HepG2 (cell line): Measurements from ENCODE around the gene SCAF4. TPM values are rescaled to one million over a fixed set of nuclear protein-coding genes. Genes with fewer than 3 reads are reported as not detected.

Source experiments
- ATAC-seq: fragments of 200-7000 bp; cut with Tn5 transposase; 3 replicates; pipeline ENCODE4 v1.9.1; 2020; ENCODE audit warnings: mild to moderate bottlenecking, moderate library complexity
- BruUV-seq: library from RNA; stranded (reverse); fragments of 400-500 nt; replicated peaks from 2 replicates; lab custom pipeline; 2021; lab: Mats Ljungman, UMichigan
- CTCF ChIA-PET: fragments of 300-600 bp; formaldehyde crosslinking; extraction: SDS; loops from one replicate; lab custom pipeline; 2021; ENCODE audit warnings: low total read pairs, inconsistent platforms, low intra/inter-chr PET ratio; lab: Yijun Ruan, JAX
- POLR2A ChIA-PET: fragments of 350-600 bp; sonication (Branson Sonifier 250); formaldehyde crosslinking; loops from one replicate; lab custom pipeline; 2020; ENCODE audit warnings: antibody characterized with exemption, inconsistent platforms; lab: Yijun Ruan, JAX
- DNase-seq: peaks from one replicate; pipeline ENCODE4 v3.0.0-alpha.2; 2015; ENCODE audit warnings: low spot score
- FAIRE-seq: peaks from 3 replicates; lab custom pipeline; 2011; peaks lifted over from hg19 to GRCh38; lab: Jason Lieb, UNC
- H2AFZ ChIP-seq: one replicate; pipeline ENCODE4 v1.6.1; 2011; ENCODE audit warnings: low read length, inconsistent platforms
- H3K27ac ChIP-seq: fragments of 300-600 bp; 3 replicates; pipeline ENCODE4 v1.8.0; 2011; ENCODE audit warnings: mixed run types, mild to moderate bottlenecking, mixed read lengths, low read length, inconsistent platforms; ENCODE audit not compliant: insufficient read depth; ENCODE audit errors: extremely low read length
- H3K27me3 ChIP-seq, 2 experiments: fragments of 200-600 bp in 1 of 2; 2 replicates in 1 of 2; 3 replicates in 1 of 2; pipeline versions ENCODE4 v1.6.0 to v1.8.0; 2011; ENCODE audit warnings: low read length in 2 of 2, mild to moderate bottlenecking in 2 of 2, moderate library complexity in 2 of 2, inconsistent platforms in 1 of 2; ENCODE audit not compliant: insufficient read depth in 2 of 2, control insufficient read depth in 1 of 2
- H3K36me3 ChIP-seq, 2 experiments: fragments of 200-600 bp in 1 of 2; replicated peaks in 1 of 2; 2 replicates in 1 of 2; 3 replicates in 1 of 2; pipeline versions ENCODE4 v1.5.1 to v1.8.0; 2011; ENCODE audit warnings: low read length in 2 of 2, inconsistent platforms in 1 of 2; ENCODE audit not compliant: insufficient read depth in 2 of 2, control insufficient read depth in 1 of 2
- H3K4me1 ChIP-seq: 2 replicates; pipeline ENCODE4 v1.5.1; 2012; ENCODE audit warnings: low read length, inconsistent platforms; ENCODE audit not compliant: insufficient read depth
- H3K4me2 ChIP-seq: 2 replicates; pipeline ENCODE4 v1.6.0; 2011; ENCODE audit warnings: low read depth, low read length, inconsistent platforms
- H3K4me3 ChIP-seq, 3 experiments: fragments of 200-600 bp in 1 of 3; sonication (generic), shearing (Covaris generic) in 1 of 3; replicated peaks in 1 of 3; 2 replicates each; pipeline ENCODE4 v1.5.1; 2011 to 2016; ENCODE audit warnings: low read length in 3 of 3, inconsistent platforms in 2 of 3, low read depth in 2 of 3, mild to moderate bottlenecking in 2 of 3, control low read depth in 1 of 3, mixed read lengths in 1 of 3; ENCODE audit not compliant: insufficient read depth in 1 of 3
- H3K79me2 ChIP-seq: one replicate; pipeline ENCODE4 v1.6.1; 2011; ENCODE audit warnings: low read length, inconsistent platforms; ENCODE audit not compliant: insufficient read depth
- H3K9ac ChIP-seq: 2 replicates; pipeline ENCODE4 v1.6.0; 2011; ENCODE audit warnings: mild to moderate bottlenecking, low read depth, low read length, inconsistent platforms; ENCODE audit not compliant: insufficient read depth
- H3K9me3 ChIP-seq: 2 replicates; pipeline ENCODE4 v1.5.1; 2012; ENCODE audit warnings: mild to moderate bottlenecking, low read length
- H4K20me1 ChIP-seq: 2 replicates; pipeline ENCODE4 v1.6.0; 2011; ENCODE audit warnings: inconsistent platforms, mild to moderate bottlenecking, low read length, moderate library complexity; ENCODE audit not compliant: insufficient read depth
- AKAP8 ChIP-seq: sonication (generic); formaldehyde crosslinking; IDR thresholded peaks from 2 replicates; pipeline ENCODE4 v1.5.1; 2020; ENCODE audit warnings: mild to moderate bottlenecking, missing genetic modification reagents
- ARHGAP35 ChIP-seq: sonication (generic); formaldehyde crosslinking; IDR thresholded peaks from 2 replicates; pipeline ENCODE4 v1.9.0; 2022; ENCODE audit warnings: mild to moderate bottlenecking, inconsistent platforms, moderate library complexity, missing genetic modification reagents, borderline replicate concordance
- ATAD3A ChIP-seq: sonication (generic); formaldehyde crosslinking; IDR thresholded peaks from 2 replicates; pipeline ENCODE4 v1.4.0; 2020; ENCODE audit warnings: missing genetic modification reagents
- DMTF1 ChIP-seq: sonication (generic); formaldehyde crosslinking; IDR thresholded peaks from 2 replicates; pipeline ENCODE4 v1.4.0; 2020; ENCODE audit warnings: mild to moderate bottlenecking, missing genetic modification reagents
- GABPB1 ChIP-seq: IDR thresholded peaks from 2 replicates; pipeline ENCODE4 v1.6.1; 2016; ENCODE audit warnings: mild to moderate bottlenecking, missing genetic modification reagents, moderate library complexity, missing compliant biosample characterization
- HIVEP1 ChIP-seq: sonication (generic); formaldehyde crosslinking; IDR thresholded peaks from 2 replicates; pipeline ENCODE4 v1.4.0; 2020; ENCODE audit warnings: mild to moderate bottlenecking, missing genetic modification reagents
- IRF2 ChIP-seq: IDR thresholded peaks from 2 replicates; pipeline ENCODE4 v1.6.1; 2018; ENCODE audit warnings: missing genetic modification reagents, missing compliant biosample characterization
- JARID2 ChIP-seq: sonication (generic); formaldehyde crosslinking; IDR thresholded peaks from 2 replicates; pipeline ENCODE4 v1.8.1; 2023; ENCODE audit warnings: missing genetic modification reagents, inconsistent platforms; ENCODE audit not compliant: insufficient replicate concordance
- PPARG ChIP-seq: conservative IDR thresholded peaks from 2 replicates; pipeline ENCODE4 v1.6.1; 2016; ENCODE audit warnings: missing biosample characterization, missing genetic modification reagents
- RORA ChIP-seq: sonication (generic); formaldehyde crosslinking; IDR thresholded peaks from 2 replicates; pipeline ENCODE4 v1.5.0; 2020; ENCODE audit warnings: mild to moderate bottlenecking, missing genetic modification reagents, moderate library complexity
- TRAFD1 ChIP-seq: sonication (generic); formaldehyde crosslinking; IDR thresholded peaks from 2 replicates; pipeline ENCODE4 v1.5.1; 2020; ENCODE audit warnings: missing genetic modification reagents, mild to moderate bottlenecking, borderline replicate concordance
- ZBTB7B ChIP-seq: sonication (generic); formaldehyde crosslinking; IDR thresholded peaks from 2 replicates; pipeline ENCODE4 v1.4.0; 2020; ENCODE audit warnings: missing genetic modification reagents
- ZMYM4 ChIP-seq: sonication (generic); formaldehyde crosslinking; IDR thresholded peaks from 2 replicates; pipeline ENCODE4 v1.8.1; 2023; ENCODE audit warnings: mild to moderate bottlenecking, missing genetic modification reagents
- ZNF326 ChIP-seq: sonication (generic); formaldehyde crosslinking; IDR thresholded peaks from 2 replicates; pipeline ENCODE4 v1.4.0; 2020; ENCODE audit warnings: missing genetic modification reagents, borderline replicate concordance
- ZNF607 ChIP-seq: sonication (generic); formaldehyde crosslinking; IDR thresholded peaks from 2 replicates; pipeline ENCODE4 v1.5.1; 2020; ENCODE audit warnings: missing genetic modification reagents, mild to moderate bottlenecking, borderline replicate concordance
- ZNF746 ChIP-seq: sonication (generic); formaldehyde crosslinking; IDR thresholded peaks from 2 replicates; pipeline ENCODE4 v1.8.0; 2022; ENCODE audit warnings: mild to moderate bottlenecking, missing genetic modification reagents
- ZNF816 ChIP-seq: sonication (generic); formaldehyde crosslinking; IDR thresholded peaks from 2 replicates; pipeline ENCODE4 v1.8.0; 2022; ENCODE audit warnings: missing genetic modification reagents, mild to moderate bottlenecking, borderline replicate concordance
- ZNF841 ChIP-seq: sonication (generic); formaldehyde crosslinking; IDR thresholded peaks from 2 replicates; pipeline ENCODE4 v1.8.1; 2023; ENCODE audit warnings: missing genetic modification reagents, borderline replicate concordance
- WGBS: methylation state at CpG from one replicate; pipeline ENCODE4 v1.1.6; 2017; ENCODE audit warnings: low lambda C conversion rate; 5-methylcytosine and 5-hydroxymethylcytosine counted together
- in situ Hi-C: cut with HindIII; loops from 2 replicates; pipeline ENCODE4 v1.10.0; 2017; ENCODE audit warnings: low pct_unique_long_range_greater_than_20kb; ENCODE audit not compliant: extremely low pct_ligation_motif_present
- intact Hi-C: fragments of 100-400 bp; cut with micrococcal nuclease; formaldehyde crosslinking; loops from one replicate; pipeline ENCODE4 v1.10.0; 2022; ENCODE audit not compliant: unreplicated experiment
- polyA plus RNA-seq, 8 experiments: library from polyadenylated mRNA; depleted of rRNA in 3 of 8; stranded (reverse) in 7 of 8; unstranded in 1 of 8; fragments of >200 nt; fragmentation: Illumina TruSeq in 4 of 8; extraction: Trizol in 4 of 8; gene quantifications; 2 replicates each; pipeline versions ENCODE4 v1.2.1 to v1.2.3, GENCODE V29; 2011 to 2016; ENCODE audit warnings: low read depth in 4 of 8, missing spikeins in 1 of 8, mixed read lengths in 1 of 8; ENCODE audit not compliant: insufficient read depth in 1 of 8
- total RNA-seq, 5 experiments: library from RNA; depleted of rRNA; stranded (reverse); fragments of >200 nt; fragmentation: Illumina TruSeq; extraction: Trizol; gene quantifications; 2 replicates each; pipeline ENCODE4 v1.2.3, GENCODE V29; 2016; ENCODE audit warnings: low read depth in 1 of 5
- TF ChIP-seq, protein P1 (sequence below): sonication (generic); formaldehyde crosslinking; IDR thresholded peaks from 2 replicates; pipeline ENCODE4 v1.4.0; 2020; ENCODE audit warnings: low read depth, missing genetic modification reagents

Gene SCAF4
- total and polyA plus RNA-seq, 2 of the 13 experiments (the other 11 are each of a cell fraction or from before 2014, with no cell fraction given) = 9.1 to 11.5 TPM

DNA sequence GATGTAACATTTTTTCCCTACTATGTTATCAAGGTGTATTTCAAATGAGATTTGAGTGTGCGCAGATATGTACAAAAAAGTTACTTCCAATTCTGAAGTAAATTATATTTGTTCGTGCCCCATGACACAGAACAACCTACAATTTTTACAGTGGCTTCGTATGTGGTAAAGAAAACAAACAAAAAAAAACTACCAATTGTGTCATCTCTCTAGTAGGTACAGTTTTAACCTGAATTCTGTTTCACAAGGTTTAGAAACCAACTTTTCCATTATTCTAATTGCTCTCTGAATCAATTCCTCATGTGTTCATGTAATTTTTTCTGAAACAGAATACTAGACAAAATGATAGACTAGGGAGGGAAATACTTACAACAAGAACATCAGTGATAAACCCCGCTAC lies 7.4 kb downstream of the SCAF4 start:
- CTCF ChIA-PET = no interaction called here
- peaks cover 2 to 13% of the 10 kb centered on the region in 2 experiments; a peak in 2 of 5 replicates for H3K36me3 ChIP-seq
- H3K9me3 ChIP-seq = no peaks in the 10 kb centered on the region
- peaks cover 72% of the 10 kb centered on the region for H3K4me1 ChIP-seq
- no TSS peak for BruUV-seq
- no peak overlapping the region for H3K27ac ChIP-seq
- no peak overlapping the region for H3K9ac ChIP-seq
- H2AFZ ChIP-seq = no peak overlapping the region
- DNase-seq (no peak), ATAC-seq (no peak), FAIRE-seq (no peak)
- H4K20me1 ChIP-seq = peaks cover 95% of the 10 kb centered on the region
- POLR2A ChIA-PET = no interaction called here
- H3K4me3 ChIP-seq = no peak overlapping the region
- H3K79me2 ChIP-seq = peaks cover 98% of the 10 kb centered on the region
- intact Hi-C loops (no loop called here), in situ Hi-C loops (no loop called here)
- WGBS = 85% methylated on average over 4 of the region's 4 CpGs
- no peaks in the 10 kb centered on the region for H3K27me3 ChIP-seq
- no peak overlapping the region; the same call in 1 of the 2 replicates for H3K4me2 ChIP-seq
- TF ChIP-seq ZNF841 (CRISPR knock-in tag) = no peak
- TF ChIP-seq RORA = no peak
- no peak for TF ChIP-seq ATAD3A (CRISPR knock-in tag)
- no peak for TF ChIP-seq ZNF326 (CRISPR knock-in tag)
- no peak for TF ChIP-seq ZNF746
- no peak for TF ChIP-seq GABPB1
- no peak for TF ChIP-seq ZNF816 (CRISPR knock-in tag)
- TF ChIP-seq AKAP8 (CRISPR knock-in tag) = no peak
- no peak for TF ChIP-seq ZNF607 (CRISPR knock-in tag)
- TF ChIP-seq DMTF1 = no peak
- no peak for TF ChIP-seq ZBTB7B (CRISPR knock-in tag)
- TF ChIP-seq IRF2 (CRISPR knock-in tag) = no peak
- no peak for TF ChIP-seq ARHGAP35
- no peak for TF ChIP-seq JARID2 (CRISPR knock-in tag)
- TF ChIP-seq TRAFD1 (CRISPR knock-in tag) = no peak
- no peak for TF ChIP-seq HIVEP1 (CRISPR knock-in tag)
- no peak for TF ChIP-seq PPARG (CRISPR knock-in tag)
- TF ChIP-seq, protein P1, sequence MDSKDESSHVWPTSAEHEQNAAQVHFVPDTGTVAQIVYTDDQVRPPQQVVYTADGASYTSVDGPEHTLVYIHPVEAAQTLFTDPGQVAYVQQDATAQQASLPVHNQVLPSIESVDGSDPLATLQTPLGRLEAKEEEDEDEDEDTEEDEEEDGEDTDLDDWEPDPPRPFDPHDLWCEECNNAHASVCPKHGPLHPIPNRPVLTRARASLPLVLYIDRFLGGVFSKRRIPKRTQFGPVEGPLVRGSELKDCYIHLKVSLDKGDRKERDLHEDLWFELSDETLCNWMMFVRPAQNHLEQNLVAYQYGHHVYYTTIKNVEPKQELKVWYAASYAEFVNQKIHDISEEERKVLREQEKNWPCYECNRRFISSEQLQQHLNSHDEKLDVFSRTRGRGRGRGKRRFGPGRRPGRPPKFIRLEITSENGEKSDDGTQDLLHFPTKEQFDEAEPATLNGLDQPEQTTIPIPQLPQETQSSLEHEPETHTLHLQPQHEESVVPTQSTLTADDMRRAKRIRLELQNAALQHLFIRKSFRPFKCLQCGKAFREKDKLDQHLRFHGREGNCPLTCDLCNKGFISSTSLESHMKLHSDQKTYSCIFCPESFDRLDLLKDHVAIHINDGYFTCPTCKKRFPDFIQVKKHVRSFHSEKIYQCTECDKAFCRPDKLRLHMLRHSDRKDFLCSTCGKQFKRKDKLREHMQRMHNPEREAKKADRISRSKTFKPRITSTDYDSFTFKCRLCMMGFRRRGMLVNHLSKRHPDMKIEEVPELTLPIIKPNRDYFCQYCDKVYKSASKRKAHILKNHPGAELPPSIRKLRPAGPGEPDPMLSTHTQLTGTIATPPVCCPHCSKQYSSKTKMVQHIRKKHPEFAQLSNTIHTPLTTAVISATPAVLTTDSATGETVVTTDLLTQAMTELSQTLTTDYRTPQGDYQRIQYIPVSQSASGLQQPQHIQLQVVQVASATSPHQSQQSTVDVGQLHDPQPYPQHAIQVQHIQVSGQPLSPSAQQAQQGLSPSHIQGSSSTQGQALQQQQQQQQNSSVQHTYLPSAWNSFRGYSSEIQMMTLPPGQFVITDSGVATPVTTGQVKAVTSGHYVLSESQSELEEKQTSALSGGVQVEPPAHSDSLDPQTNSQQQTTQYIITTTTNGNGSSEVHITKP (CRISPR knock-in tag) = no peak
- TF ChIP-seq ZMYM4 (CRISPR knock-in tag) = no peak
